Activated CD4-positive, alpha-beta T cell treated with anti-CD3 and anti-CD28 coated beads, Interleukin-2, amount 10 ng/mL, durations not matched to agents 7 days and 5 days (primary cell): Measurements from ENCODE around the gene SH3PXD2A. TPM values are rescaled to one million over a fixed set of nuclear protein-coding genes. Genes with fewer than 3 reads are reported as not detected.

ENCODE experiments used
- CTCF ChIA-PET: fragments of 350-600 bp; sonication (Branson Sonifier 250); formaldehyde crosslinking; loops from one replicate; lab custom pipeline; 2021; ENCODE audit warnings: antibody characterized with exemption; lab: Charles Lee
- POLR2A ChIA-PET: fragments of 350-600 bp; sonication (Branson Sonifier 250); formaldehyde crosslinking; loops from one replicate; lab custom pipeline; 2021; ENCODE audit warnings: antibody characterized with exemption; lab: Charles Lee
- DNase-seq: peaks from one replicate; pipeline ENCODE4 v3.0.0-alpha.2; 2020
- H3K27ac Mint-ChIP-seq: one replicate; pipeline ENCODE4 v1.8.0; 2021; ENCODE audit warnings: mild to moderate bottlenecking, moderate library complexity, mixed read lengths
- H3K27me3 Mint-ChIP-seq: one replicate; pipeline ENCODE4 v1.8.0; 2021; ENCODE audit warnings: mixed read lengths
- H3K36me3 Mint-ChIP-seq: one replicate; pipeline ENCODE4 v1.8.0; 2021; ENCODE audit warnings: low read depth, mixed read lengths
- H3K4me1 Mint-ChIP-seq: one replicate; pipeline ENCODE4 v1.8.0; 2021; ENCODE audit warnings: mixed read lengths
- H3K4me3 Mint-ChIP-seq: one replicate; pipeline ENCODE4 v1.8.0; 2021; ENCODE audit warnings: mild to moderate bottlenecking, moderate library complexity, mixed read lengths
- H3K9me3 Mint-ChIP-seq: one replicate; pipeline ENCODE4 v1.8.0; 2021; ENCODE audit warnings: mixed read lengths
- total RNA-seq, 2 experiments: library from RNA; stranded (reverse); gene quantifications; one replicate each; pipeline ENCODE4 v1.2.3, GENCODE V29; 2021

Gene SH3PXD2A
- total RNA-seq, 2 experiments from 2014 or later, result 11.9 to 12.7 TPM

DNA sequence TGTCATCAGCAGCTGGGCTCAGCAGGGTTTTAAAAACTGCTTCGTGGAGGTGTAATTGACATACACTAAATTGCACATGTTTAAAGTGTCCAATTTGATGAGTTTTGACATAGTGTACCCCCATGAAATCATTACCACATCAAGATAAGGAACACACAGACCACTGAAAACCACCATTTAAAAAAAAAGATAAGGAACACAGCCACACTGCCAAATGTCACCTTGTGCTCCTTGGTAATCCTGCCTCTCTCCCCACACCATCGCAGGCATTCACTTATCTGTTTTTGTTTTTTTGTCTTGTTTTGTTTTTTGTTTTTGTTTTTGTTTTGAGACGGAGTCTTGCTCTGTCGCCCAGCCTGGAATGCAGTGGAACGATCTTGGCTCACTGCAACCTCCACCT lies 286.9 kb downstream of the SH3PXD2A start:
- no peaks in the 10 kb centered on the region for H3K36me3 Mint-ChIP-seq
- H3K4me1 Mint-ChIP-seq, result no peaks in the 10 kb centered on the region
- H3K27me3 Mint-ChIP-seq, result no peaks in the 10 kb centered on the region
- H3K4me3 Mint-ChIP-seq, result no peak overlapping the region
- H3K9me3 Mint-ChIP-seq, result no peaks in the 10 kb centered on the region
- no peak overlapping the region for H3K27ac Mint-ChIP-seq
- ChIA-PET CTCF (interaction anchor here (0.6 to 0.9 kb wide), 2 partner anchors 9 to 12 kb away, joined by 3 read pairs; no protein-coding TSS in a partner anchor), POLR2A (no interaction called here)
- DNase-seq, result no peak

DNA sequence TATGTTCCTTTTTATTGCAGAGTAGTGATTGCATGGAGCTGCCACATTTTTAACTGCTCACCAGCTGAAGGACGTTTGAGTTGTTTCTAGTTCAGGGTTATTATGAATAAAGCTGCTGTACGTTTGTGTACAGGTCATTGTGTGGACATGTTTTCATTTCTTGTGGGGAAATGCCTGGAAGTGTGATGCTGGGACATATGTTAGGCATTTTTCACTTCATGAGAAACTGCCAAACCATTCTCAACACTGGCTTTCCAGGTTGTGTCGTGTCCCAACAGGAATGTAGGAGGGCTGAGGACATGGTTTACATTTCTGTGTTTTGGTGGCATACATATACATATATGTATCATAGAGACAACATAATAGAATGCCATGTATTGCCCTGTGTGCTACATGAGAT lies 288.8 kb downstream of the SH3PXD2A start:
- no peak overlapping the region for H3K27ac Mint-ChIP-seq
- no peaks in the 10 kb centered on the region for H3K27me3 Mint-ChIP-seq
- no peak for DNase-seq
- ChIA-PET POLR2A (no interaction called here), CTCF (interaction anchor here (2.4 kb wide), 1 partner anchor 24 kb away, joined by 7 read pairs; no protein-coding TSS in a partner anchor)
- no peaks in the 10 kb centered on the region for H3K4me1 Mint-ChIP-seq
- H3K4me3 Mint-ChIP-seq, result no peak overlapping the region
- H3K36me3 Mint-ChIP-seq, result no peaks in the 10 kb centered on the region
- H3K9me3 Mint-ChIP-seq, result no peaks in the 10 kb centered on the region

DNA sequence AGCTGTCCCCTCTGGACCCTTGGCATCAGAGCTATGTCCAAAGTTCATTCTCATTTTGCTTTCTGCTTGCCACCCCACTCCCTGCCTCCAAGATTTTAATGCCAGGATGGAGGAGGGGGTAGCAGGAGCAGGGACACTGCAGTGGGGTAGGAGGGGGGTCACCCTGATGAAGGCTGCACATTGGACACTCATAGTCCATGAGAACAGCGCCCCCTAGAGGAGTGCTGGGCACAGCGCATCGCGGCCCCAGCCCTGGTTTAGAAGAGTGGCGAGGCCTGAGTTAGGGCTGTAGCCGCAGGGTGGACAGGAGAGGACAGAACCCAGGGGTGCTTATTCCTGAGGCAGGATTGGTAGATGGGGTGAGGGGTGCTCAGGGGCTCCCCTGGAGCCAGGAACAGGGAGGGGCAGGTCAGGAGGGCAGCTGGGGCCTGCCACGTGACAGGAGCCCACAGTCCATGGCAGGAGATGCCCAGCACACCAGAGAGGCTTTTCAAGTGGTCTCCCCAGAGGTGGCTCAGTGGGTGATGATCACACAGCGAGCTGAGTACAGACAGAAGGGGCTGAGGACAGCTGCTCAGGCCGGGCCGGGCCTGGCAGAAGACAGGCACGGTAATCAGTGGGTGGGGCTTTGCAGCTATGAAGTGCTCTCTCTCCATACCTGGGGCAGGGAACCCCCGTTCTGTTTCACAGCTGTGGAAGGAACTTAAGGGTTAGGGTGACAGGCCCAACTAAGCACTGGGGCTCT lies 290.4 kb downstream of the SH3PXD2A start:
- no peak overlapping the region for H3K27ac Mint-ChIP-seq
- H3K4me3 Mint-ChIP-seq, result no peak overlapping the region
- no peaks in the 10 kb centered on the region for H3K4me1 Mint-ChIP-seq
- POLR2A ChIA-PET, result no interaction called here
- H3K27me3 Mint-ChIP-seq, result no peaks in the 10 kb centered on the region
- no peaks in the 10 kb centered on the region for H3K9me3 Mint-ChIP-seq
- H3K36me3 Mint-ChIP-seq, result no peaks in the 10 kb centered on the region
- peak; percentile 45 for DNase-seq
- CTCF ChIA-PET, result interaction anchor here (0.6 to 2.5 kb wide), 12 partner anchors 11 to 143 kb away, joined by 3 to 10 read pairs (median 5); no protein-coding TSS in a partner anchor

DNA sequence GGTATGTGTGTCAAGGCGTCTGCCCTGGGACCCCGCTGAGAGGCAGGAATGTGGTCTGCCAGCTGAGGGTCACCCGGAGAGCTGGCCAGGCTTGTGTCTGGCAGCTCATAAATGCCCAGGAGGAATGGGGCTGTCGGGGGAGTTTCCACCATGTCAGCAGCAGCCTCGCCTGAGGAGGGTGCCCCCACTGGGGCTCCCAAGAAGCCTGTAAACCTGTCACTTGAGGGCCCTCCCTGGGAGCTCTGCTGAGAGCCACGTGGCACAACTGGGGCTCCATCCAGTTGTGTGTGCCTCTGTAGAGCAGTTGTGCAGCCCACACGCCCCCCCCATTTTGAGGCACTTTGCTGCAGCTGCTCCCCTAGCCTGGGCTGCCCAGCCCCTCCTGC lies 291.3 kb downstream of the SH3PXD2A start:
- Mint-ChIP-seq H3K36me3 (no peaks in the 10 kb centered on the region), H3K4me3 (no peak overlapping the region), H3K9me3 (no peaks in the 10 kb centered on the region), H3K27ac (no peak overlapping the region), H3K27me3 (no peaks in the 10 kb centered on the region), H3K4me1 (no peaks in the 10 kb centered on the region)
- POLR2A ChIA-PET, result interaction anchor here (0.6 kb wide), 1 partner anchor 287 kb away, joined by 3 read pairs; no protein-coding TSS in a partner anchor
- CTCF ChIA-PET, result interaction anchor here (0.6 to 2.5 kb wide), 14 partner anchors 8 to 122 kb away, joined by 3 to 10 read pairs (median 4); no protein-coding TSS in a partner anchor
- no peak for DNase-seq

DNA sequence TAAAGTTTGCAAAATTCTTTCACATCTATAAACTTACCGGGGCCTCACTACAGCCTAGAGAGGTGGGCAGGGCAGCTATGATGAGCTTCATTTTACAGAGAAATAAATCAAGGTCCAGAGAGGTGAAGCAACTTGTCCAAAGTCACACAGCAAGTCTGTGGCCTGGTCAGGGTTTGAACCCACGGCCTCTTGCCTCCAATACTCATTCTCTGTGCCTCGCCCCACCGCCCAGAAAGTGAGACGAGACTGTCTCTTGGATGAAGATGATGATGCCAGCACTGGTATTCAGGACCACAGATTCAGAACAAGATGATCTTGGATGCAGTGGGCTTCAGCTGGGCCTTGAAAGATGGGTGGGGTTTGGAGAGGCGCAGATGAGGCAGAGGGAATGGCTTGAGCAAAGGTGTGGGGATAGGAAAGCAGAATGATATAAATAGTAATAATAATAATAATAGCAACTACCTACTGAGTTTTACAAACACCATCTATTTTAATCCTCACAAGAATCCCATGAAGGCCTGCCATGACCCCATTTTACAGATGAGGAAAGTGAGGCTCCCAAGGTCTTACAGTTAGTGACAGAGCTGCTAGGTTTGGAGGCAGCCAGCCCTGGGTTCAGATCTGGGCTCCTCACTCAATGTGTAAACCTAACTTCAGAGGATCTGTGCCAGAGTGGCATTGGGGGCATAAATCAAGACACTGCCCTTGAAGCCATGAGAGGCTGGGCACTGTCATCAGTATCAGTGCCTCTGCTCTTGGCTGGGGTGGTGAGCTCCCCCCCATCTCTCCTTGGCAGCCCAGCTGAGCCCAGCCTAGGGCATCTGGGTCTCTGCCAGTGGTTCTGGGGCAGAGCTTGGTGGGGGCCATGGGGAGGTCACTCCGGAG lies 291.9 kb downstream of the SH3PXD2A start:
- POLR2A ChIA-PET, result interaction anchor here (0.6 kb wide), 1 partner anchor 286 kb away, joined by 3 read pairs; no protein-coding TSS in a partner anchor
- CTCF ChIA-PET, result interaction anchor here (0.9 to 2.5 kb wide), 10 partner anchors 8 to 123 kb away, joined by 3 to 10 read pairs (median 3); partner anchors contain the start of gene NEURL1
- no peak for DNase-seq
- H3K27ac Mint-ChIP-seq, result no peak overlapping the region
- no peak overlapping the region for H3K4me3 Mint-ChIP-seq
- no peaks in the 10 kb centered on the region for H3K27me3 Mint-ChIP-seq
- H3K4me1 Mint-ChIP-seq, result no peaks in the 10 kb centered on the region
- H3K36me3 Mint-ChIP-seq, result no peaks in the 10 kb centered on the region
- no peaks in the 10 kb centered on the region for H3K9me3 Mint-ChIP-seq

DNA sequence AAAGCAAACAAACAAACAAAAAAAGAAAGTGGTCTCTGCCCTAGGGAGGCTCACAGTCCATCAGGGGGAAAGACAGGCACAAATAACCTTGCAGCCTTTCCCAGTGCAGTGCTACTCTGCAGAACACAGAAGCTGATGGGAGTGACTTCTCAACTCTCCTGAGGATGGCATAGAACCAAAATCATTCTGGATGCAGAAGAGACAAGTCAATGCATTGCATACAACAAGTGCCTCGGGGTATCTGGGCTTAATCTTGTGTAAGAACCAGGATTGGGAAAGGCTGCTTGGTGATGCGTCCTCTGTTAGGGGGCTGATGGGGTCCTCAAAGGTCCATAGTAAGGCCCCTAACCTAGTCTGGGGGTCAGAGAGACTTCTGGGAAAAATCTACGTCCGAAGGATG lies 293.0 kb downstream of the SH3PXD2A start:
- POLR2A ChIA-PET, result no interaction called here
- Mint-ChIP-seq H3K27me3 (peaks cover 5% of the 10 kb centered on the region), H3K27ac (no peak overlapping the region)

DNA sequence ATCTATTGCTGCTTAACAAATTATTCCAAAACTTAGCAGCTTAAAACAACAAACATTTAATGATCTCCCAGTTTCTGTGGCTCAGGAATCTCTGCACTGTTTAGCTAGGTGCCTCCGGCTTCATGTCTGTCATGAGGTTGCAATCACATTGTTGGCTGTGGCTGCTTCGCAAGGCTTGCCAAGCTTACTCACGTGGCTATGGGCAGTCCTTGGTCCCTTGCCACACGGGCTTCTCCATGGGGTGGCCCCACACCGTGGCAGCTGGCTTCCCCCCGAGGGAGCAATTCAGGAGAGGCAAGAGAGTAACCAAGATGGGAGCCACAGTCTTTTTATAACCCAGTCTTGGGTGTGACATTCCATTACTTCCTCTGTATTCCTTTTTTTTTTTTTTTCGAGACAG lies 294.5 kb downstream of the SH3PXD2A start:
- CTCF ChIA-PET, result no interaction called here
- POLR2A ChIA-PET, result no interaction called here
- no peaks in the 10 kb centered on the region for H3K36me3 Mint-ChIP-seq
- H3K27ac Mint-ChIP-seq, result no peak overlapping the region
- H3K9me3 Mint-ChIP-seq, result no peaks in the 10 kb centered on the region
- no peaks in the 10 kb centered on the region for H3K4me1 Mint-ChIP-seq
- DNase-seq, result no peak
- peaks cover 15% of the 10 kb centered on the region for H3K27me3 Mint-ChIP-seq
- H3K4me3 Mint-ChIP-seq, result no peak overlapping the region

More for the DNA sequence above, 293.0 kb downstream of the SH3PXD2A start:
- Mint-ChIP-seq H3K4me3 (no peak overlapping the region), H3K4me1 (no peaks in the 10 kb centered on the region), H3K9me3 (no peaks in the 10 kb centered on the region), H3K36me3 (no peaks in the 10 kb centered on the region)
- no peak for DNase-seq
- CTCF ChIA-PET, result interaction anchor here (1.4 kb wide), 1 partner anchor 69 kb away, joined by 3 read pairs; the partner anchor contains the start of gene NEURL1

DNA sequence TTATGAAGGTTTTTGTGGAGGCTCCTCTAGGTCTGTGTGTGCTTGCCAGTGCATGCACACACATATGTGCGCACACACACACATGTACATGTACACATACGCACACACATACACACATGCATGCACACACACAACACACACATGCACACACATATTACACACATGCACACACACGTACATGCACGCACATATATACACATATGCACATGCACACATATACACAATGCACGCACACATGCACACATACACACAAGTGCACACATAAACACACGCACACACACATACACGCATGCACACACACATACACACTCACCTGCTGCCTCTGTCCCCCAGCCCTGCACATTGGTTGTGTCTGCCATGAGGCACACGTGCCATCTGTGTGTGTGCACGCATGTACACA lies 295.6 kb downstream of the SH3PXD2A start:
- ChIA-PET POLR2A (no interaction called here), CTCF (no interaction called here)
- Mint-ChIP-seq H3K9me3 (no peaks in the 10 kb centered on the region), H3K4me1 (peaks cover 1% of the 10 kb centered on the region), H3K27ac (no peak overlapping the region), H3K4me3 (no peak overlapping the region), H3K36me3 (no peaks in the 10 kb centered on the region), H3K27me3 (peaks cover 19% of the 10 kb centered on the region)
- DNase-seq, result no peak

DNA sequence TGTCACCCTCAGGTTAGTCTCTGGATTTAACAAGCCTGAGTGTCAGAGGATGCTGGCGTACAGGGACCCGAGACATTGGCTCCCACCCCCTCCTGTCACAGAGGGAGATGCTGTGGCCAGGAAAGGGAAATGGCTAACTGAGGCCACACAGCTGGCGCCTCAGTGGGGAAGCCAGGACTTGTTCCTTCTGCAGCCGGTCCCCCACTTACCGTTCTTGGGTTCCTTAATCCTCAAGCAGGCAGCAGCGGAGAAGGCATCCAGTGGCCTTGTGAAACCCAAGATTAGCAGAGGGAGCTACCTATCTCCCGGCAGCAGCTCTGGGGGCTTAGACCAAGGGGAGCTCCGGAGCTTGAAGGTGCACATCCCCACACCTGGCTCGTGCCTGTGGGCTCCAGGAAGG lies 296.5 kb downstream of the SH3PXD2A start:
- ChIA-PET CTCF (interaction anchor here (1.4 kb wide), 1 partner anchor 12 kb away, joined by 3 read pairs; no protein-coding TSS in a partner anchor), POLR2A (no interaction called here)
- Mint-ChIP-seq H3K27me3 (peaks cover 28% of the 10 kb centered on the region), H3K4me3 (no peak overlapping the region), H3K4me1 (peaks cover 10% of the 10 kb centered on the region), H3K36me3 (no peaks in the 10 kb centered on the region), H3K9me3 (no peaks in the 10 kb centered on the region), H3K27ac (no peak overlapping the region)
- no peak for DNase-seq

DNA sequence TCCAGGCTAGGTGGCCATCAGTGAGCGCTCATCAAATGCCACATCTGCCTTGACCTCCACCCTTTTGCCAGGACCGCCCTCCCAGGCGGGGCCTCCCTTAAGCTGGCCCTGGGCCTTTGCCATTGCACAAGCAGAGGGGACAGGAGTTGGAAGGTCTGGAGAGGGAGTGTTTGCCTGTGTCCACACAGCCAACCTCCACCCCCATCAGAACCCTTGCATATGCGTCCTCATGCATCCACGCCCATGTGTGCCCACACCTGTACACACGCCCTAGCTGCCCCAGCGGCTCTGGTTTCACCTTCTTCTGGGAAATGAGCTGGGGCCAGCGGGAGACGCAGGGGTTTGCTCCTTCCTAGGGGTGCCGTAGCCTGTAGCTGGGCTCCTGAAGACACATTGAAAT lies 297.9 kb downstream of the SH3PXD2A start:
- ChIA-PET CTCF (interaction anchor here (1.0 to 1.2 kb wide), 2 partner anchors 65 to 129 kb away, joined by 3 read pairs; no protein-coding TSS in a partner anchor), POLR2A (no interaction called here)
- Mint-ChIP-seq H3K4me1 (peaks cover 11% of the 10 kb centered on the region), H3K27me3 (peaks cover 31% of the 10 kb centered on the region), H3K36me3 (no peaks in the 10 kb centered on the region), H3K9me3 (no peaks in the 10 kb centered on the region), H3K4me3 (no peak overlapping the region), H3K27ac (no peak overlapping the region)
- DNase-seq, result no peak

DNA sequence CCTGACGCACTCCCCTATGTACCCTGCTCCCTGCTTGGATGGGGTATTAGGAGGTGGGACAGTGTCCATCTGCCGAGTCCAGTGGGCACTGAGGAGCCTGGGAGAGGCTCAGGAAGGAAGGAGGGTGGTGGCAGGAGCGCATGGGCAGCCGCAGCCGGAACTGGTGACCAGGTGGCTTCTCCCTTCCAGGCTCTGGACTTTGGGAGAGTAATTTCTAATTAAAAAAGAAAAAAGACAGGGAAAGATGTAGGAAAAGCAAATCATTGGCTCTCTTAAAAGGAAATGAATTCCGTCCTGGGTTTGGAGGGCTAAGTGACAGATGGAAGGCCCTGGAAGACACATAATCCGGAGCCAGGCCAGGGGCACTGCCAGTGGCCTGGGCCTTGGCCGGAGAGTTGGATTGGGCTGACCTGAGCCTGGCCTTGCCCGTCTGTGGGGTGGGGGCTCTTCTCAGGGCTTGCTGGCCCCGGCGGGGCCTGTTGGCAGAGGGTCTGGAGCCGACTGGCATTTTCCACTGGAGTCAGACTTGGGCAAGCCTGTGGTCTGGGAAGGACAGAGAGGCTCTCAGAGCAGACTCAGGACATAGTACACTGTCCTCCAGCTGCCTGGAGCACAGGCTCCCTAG lies 298.9 kb downstream of the SH3PXD2A start:
- POLR2A ChIA-PET, result no interaction called here
- H3K4me1 Mint-ChIP-seq, result peaks cover 11% of the 10 kb centered on the region

DNA sequence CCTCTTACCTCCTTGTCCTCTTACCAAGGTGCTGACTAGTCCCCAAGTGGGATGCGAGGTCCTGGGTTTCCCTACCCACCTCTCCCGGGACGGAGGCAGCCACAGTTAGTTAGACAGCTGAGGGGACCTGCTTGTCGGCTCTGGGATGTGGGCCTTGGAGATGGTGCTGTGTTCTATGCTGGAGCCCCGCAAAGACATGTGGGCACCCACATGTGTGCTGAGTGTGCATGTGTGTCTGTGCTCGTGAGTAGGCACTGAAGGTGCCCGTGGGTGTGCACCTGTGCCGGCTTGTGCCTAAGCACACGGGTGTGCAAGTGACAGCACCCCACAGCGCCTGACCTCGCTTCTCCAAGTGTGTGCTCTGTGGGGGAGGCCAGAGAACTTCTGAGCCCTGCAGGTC lies 299.7 kb downstream of the SH3PXD2A start:
- Mint-ChIP-seq H3K4me1 (peaks cover 11% of the 10 kb centered on the region), H3K9me3 (no peaks in the 10 kb centered on the region), H3K4me3 (no peak overlapping the region), H3K27me3 (peaks cover 31% of the 10 kb centered on the region), H3K27ac (no peak overlapping the region), H3K36me3 (no peaks in the 10 kb centered on the region)
- ChIA-PET POLR2A (no interaction called here), CTCF (interaction anchor here (1.0 kb wide), 1 partner anchor 8 kb away, joined by 3 read pairs; no protein-coding TSS in a partner anchor)
- DNase-seq, result no peak

More for the DNA sequence above, 298.9 kb downstream of the SH3PXD2A start:
- H3K27me3 Mint-ChIP-seq, result peaks cover 31% of the 10 kb centered on the region
- no peaks in the 10 kb centered on the region for H3K9me3 Mint-ChIP-seq
- H3K4me3 Mint-ChIP-seq, result no peak overlapping the region
- CTCF ChIA-PET, result interaction anchor here (1.0 kb wide), 1 partner anchor 8 kb away, joined by 3 read pairs; no protein-coding TSS in a partner anchor
- H3K36me3 Mint-ChIP-seq, result no peaks in the 10 kb centered on the region
- DNase-seq, result no peak
- no peak overlapping the region for H3K27ac Mint-ChIP-seq
